Measurements from ENCODE around the gene PHACTR2.
"Not testable (repeated sequence)": the region's sequence is repeated elsewhere in the genome, so short reads cannot be mapped to it uniquely, and the experiment has no call there.

Gene PHACTR2

DNA sequence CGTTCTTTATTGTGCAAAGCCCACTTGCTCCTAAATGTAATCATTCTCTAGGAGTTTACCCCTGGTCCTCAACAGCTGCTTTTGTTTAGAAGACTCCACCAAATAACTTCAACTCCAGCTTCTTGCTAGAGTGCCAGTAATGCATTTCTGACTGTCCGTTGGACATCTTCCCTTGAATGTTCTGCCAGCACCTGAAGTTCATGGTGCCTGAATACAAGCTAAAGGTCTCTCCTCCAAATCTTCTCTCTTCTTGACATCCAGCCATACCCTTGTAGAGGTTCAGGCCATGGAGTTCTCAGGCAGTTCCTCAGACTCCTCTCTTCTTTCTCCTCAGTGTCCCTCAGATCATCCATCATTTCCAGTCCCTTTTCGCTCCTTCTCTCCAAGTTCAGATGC, 21.7 kb downstream of the PHACTR2 start:
- DNase-seq: no peak

DNA sequence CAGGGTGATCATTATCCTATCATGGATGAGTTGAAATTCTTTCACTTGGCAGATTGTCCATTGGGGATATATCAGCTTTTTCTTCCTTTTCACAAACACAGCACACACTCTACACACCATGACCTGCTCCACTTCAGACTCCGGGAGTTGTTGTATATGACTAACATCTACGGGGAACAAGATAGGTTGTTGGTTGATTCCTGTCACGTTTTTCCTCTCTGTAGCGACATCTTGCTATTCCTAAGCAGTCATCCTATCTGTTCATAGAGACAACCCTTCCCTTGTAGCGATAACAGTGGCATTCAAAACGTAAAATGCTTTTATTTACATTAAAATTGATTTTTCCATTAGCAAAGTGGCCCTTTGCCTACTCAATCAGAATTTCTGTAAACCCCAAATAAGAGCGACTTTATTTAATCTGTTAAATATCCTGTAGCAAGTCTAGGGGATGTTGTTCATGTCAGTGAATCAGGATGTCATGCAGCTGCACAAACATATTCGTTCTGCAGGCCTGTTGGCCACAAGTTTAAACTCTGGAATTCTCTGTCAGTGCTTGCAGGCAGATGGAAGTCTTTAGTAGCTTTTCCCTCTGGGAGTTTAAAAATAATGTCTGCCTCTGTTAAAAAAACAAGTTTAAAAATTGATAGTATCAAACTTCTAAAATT, 23.1 kb downstream of the PHACTR2 start:
- DNase-seq: no peak

DNA sequence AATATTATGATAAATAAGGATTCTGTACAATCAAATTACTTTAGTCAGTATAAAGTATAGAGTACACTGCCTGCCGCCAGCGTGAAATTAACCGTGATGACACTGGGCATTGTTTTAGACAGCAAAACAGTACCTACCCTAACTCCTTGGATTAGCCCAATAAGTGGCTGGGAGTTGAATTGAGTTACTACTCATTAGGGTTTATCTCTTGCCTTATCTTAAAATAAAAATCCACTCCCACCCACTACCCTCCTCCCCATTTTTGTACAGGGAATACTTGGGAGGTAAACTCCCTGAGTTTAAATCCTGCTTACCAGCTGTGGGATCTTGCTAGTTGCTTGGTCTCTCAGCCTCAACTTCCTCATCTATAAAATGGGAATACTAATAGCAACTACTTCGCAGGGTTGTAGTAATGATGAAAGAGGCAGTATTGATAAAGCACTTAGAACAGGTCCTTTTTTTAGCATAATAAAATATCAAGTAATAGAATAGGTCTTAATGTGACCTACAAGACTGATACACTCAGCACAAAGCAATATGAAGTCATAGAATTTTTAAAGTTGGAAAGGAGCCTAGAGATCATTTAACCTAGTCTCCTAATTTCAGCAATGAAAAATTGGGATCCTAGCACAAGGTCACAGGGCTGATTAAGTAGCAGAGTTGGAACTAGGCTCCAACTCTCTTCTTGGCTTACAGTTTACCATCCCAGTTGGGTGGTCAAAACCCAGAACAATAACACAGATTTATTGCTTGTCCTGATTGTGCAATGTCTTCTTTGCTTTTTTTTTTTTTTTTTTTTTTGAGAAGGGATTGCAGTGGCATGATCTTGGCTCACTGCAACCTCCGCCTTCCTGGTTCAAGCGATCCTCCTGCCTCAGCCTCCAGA, 23.8 kb downstream of the PHACTR2 start:
- DNase-seq: no peak

DNA sequence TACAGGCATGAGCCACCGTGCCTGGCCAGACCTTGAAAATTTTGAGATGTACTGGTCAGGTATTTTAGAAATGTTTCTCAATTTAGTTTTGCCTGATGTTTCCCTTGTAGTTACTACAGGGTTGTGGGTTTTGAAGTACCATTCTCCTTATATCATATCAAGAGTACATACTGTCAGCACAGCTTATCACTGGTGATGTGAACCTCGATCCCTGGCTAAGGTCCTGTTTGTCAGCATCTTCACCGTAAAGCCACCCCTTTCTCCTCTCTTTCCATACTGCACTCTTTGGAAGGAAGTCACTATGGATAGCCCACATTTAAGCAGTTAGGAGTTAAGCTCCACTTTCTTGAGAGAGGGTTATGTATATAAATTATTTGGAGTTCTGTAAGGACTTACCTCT, 27.8 kb downstream of the PHACTR2 start:
- DNase-seq: no peak

DNA sequence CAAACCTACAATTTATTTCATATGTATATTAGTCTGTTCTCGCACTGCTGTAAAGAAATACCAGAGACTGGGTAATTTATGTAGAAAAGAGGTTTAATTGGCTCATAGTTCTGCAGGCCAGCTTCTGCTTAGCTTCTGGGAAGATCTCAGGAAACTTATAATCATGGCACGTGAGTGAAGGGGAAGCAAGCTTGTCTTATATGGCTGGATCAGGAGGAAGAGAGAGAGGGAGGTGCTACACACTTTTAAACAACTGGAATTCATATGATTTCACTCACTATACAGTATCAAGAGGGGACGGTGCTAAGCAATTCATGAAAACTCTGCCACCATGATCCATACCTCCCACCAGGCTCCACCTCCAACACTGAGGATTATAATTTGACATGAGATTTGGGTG, 29.9 kb downstream of the PHACTR2 start:
- DNase-seq: no peak

DNA sequence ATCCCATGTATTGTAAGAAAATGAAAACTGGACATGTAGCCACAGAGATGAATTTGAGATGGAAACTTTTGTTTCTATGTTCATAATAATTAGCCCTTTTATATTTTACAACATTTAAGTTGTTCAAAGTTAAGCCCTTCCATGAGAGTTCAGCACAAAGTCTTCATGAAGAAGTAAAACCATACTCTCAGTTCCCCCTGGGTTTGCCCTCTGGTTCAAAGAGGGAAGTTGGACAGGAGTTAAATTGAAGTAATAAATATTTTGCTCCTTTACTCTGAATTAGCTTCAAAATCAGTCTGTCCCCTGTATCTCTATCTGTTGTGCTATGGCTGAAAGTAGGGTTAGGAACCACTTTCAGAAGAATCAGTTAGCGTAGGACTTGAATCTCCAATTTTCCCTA, 31.1 kb downstream of the PHACTR2 start:
- no peak for DNase-seq

DNA sequence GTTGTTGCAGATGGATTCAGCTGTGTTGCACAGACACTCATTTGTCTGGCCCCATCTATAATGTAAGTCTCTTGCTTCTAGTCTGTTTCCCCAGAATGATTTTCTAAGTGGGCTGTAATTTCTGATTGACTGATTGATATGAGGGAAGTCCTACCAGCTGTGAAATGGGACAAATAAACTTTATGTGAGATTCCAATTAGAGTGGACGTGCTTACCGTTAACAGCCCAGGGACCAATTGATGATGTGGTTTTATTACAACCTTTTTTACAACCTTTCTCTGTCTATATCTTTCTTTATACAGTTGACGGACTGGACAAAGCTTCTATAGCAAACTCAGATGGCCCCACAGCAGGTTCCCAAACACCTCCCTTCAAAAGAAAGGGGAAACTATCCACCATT, 33.9 kb downstream of the PHACTR2 start:
- DNase-seq: no peak

DNA sequence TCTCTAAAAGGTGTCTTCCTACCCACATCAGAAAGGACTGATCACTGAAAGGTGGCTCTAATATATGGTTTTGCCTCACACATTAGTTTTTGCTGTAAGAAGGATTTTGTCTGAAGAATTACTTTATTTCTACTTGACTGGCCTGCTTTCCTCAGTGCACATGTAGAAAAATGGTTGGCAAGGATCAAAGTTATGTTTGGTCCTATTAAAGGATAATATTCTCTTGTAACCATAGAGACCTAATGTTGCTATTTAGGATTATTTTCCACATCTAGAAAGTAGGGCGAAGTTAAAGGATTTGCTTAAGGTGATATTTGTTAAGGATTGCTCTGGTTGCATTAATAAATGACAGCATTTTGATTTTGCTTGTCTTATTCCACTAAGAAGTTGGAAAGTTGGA, 40.7 kb downstream of the PHACTR2 start:
- DNase-seq: no peak

DNA sequence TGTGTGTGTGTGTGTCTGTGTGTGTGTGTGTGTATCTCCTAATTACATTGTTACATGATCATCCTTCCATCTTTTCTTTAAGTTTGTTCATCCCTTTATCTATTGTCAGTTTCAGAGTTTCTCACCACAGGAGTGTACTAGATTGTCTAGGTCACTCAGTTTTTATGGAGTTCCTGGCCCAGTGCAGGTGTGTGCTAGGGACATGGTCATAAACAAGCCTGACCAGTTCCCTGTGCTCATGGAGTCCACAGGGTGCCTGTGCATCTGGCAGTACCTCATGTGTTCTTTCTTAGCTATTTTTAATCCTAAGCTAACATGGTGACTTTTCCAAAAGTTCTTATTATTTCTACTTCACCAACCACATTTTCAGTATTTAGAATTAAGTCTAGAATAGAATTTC, 43.9 kb downstream of the PHACTR2 start:
- no peak for DNase-seq

DNA sequence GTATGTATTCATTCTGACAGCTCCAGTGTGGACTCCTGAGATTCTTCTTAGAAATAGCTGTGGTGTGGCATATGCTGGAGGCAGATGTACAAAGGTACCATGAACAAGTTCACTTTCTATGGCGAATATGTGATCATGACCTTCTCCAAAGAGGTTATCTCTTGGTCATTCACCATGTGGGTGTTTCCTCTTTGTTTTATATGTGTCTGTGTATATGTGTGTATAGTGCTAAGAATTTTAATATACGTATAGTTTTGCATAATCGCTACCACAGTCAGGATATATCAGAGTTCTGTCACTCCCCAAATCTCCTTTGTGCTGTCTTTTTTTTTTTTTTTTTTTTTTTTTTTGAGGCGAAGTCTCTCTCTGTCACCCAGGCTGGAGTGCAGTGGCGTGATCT, 47.1 kb downstream of the PHACTR2 start:
- no peak for DNase-seq

DNA sequence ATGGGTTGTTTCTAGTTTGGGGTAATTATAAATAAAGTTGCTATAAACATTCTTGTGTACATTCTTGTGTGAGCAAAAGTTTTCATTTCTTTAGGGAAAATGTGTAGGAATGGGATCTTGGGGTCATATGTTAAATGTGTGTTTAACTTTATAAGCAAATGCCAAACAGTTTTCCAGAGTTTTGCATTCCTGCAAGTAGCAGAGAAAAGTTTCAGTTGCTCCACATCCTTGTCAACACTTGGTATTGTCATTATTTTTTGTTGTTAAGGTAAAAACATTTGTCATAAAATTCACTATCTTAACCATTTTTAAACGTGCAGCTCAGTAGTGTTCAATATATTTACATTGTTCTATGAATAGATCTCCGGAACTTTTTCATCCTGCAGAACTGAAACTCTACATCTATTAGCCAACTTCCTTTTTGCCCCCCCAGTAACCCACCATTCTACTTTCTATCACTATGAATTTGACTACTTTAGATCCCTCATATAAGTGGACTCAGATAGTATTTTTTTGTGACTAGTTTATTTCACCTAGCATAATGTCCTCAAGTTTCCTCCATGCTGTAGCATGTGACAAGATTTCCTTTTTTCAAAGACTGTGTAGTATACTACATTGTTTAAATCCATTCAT, 48.4 kb downstream of the PHACTR2 start:
- no peak for DNase-seq

DNA sequence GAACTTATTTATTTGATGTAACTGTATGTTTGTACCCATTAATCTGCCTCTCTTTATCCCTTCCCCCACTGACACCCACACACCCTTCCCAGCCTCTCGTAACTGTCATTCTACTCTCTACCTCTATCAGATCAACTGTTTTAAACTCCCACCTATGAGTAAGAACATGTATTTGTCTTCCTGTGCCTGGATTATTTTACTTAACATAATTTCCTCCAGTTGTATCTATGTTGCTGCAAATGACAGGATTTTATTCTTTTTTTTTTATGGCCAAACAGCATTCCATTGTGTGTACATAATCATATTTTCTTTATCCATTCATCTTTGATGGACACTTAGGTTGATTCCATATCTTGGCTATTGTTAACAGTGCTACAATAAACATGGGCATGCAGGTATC, 49.3 kb downstream of the PHACTR2 start:
- DNase-seq: no peak

DNA sequence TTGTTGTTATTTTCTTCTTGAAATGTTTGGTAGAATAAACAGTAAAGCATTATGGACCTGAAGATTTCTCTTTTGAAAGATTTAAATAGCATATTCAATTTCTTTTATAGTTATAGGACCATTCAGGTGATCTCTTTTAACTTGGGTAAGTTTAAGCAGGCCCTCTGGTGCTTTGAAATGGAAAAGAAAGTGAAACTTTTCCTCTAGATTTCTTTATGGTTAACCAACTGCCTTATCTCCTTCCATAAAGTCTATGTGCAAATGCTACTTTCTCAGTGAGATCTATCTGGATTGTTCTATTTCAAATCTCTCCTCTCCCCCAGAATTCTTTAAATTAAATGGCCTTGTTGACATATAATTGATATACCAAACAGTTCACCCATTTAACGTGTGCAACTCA, 54.0 kb downstream of the PHACTR2 start:
- no peak for DNase-seq

DNA sequence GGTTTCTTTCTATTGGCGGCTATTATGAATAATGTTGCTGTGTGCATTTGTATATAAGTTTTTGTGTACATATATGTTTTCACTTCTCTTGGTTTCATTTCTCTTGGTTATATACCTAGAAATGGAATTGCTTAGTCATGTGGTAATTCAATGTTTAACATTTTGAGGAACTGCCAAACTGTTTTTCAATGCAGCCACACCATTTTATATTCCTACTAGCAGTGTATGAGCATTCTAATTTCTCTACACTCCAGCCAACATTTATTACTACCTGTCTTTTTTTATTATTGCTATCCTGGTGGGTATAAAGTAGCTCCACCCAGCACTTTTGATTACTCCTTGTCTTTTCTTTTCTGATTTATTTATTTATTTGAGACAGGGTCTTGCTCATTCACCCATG, 54.8 kb downstream of the PHACTR2 start:
- DNase-seq: no peak

DNA sequence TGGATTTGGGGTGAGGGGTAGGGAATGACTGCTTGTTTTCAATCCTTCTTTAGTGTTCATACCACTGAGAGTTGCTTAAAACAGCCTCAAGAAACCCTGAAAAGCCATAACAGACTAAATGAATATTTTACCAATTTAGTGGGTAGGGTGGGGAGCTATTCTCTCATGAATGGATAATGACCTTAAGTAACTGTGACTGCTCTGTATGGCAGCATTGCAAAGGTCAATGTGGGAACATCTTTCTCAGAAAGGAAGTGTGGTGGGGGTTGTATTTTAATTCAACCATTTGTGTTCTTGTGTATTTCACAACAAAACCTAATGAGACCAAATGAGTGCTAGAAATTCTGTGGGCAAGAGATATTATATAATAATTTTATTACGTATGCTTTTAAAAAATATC, 55.7 kb downstream of the PHACTR2 start:
- DNase-seq: no peak

DNA sequence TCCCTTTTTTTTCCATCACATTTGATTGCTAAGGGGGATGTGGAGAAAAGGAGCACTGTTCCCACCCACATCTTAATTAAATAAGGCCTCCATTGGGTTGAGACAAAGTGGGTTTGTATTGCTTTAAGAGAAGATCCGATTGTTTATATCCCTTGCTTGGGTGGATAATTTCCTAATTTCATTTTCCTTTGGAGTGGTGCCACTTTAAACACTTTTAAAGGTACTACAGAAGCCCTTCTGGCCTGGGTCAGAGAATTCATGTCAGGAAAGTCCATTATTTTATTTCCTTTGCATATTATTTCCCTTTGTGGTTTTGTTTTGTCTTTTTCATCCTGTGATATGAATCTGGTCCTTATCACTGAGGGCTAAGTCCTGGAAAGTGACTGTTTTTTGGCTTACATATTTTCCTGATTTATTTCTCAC, 56.9 kb downstream of the PHACTR2 start:
- no peak for DNase-seq

DNA sequence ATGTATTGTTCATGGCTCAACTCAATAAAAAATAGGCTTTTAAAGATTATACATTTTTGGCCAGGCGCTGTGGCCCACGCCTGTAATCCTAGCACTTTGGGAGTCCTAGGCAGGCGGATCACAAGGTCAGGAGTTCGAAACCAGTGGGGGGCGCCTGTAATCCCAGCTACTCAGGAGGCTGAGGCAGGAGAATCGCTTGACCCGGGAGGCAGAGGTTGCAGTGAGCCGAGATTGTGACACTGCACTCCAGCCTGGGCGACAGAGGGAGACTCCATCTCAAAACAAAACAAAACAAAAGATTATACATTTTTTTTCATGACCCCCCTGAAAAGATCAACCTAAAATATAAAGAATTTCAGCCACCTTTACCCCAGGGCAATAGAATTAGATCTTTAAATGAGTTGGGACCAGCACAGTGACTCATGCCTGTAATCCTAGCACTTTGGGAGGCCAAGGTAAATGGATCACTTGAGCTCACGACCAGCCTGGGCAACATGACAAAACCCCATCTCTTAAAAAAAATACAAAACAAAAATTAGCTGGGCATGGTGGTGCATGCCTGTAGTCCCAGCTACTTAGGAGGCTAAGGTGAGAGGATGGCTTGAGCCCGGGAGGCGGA, 60.4 kb downstream of the PHACTR2 start:
- DNase-seq: not testable (repeated sequence)

DNA sequence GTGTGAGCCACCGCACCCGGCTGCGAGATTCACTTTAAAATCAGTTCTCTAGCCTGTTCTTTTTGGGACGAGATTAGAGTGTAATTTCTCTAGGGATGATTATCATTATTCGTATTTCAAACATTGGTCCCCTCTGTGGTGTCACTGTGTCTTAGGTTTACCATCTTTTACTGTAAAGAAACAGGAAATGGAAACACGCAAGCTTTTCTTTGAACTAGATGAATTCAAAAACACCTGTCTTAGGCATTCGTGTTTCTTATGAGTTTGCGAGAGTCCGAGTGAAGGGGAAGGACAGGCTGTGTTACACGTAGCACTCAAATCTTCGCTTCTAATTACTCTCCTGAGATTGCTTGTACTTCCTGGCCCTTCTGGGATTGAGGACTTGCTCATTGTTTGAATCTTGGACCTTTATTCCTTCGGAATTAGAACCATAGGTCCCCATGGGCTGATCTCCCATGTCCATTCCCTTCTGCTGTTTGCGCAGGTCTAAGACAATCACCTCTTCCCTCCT, 61.6 kb downstream of the PHACTR2 start:
- peak in 1 of 5 donors; percentile 4 for DNase-seq

DNA sequence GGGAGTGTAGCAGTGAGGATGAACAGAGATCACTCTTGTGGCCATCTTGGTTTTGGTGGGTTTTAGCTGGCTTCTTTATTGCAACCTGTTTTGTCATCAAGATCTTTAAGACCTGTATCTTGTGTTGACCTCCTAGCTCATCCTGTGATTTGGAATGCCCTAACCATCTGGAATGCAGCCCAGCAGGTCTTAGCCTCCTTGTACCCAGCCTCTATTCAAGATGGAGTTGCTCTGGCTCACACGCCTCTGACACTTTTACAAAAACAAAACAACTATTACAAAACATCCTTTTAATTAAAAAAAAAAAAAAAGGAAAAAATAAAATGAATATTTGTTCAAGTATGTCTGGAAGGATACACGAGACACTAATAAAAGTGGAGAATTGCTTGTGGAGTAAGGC, 62.4 kb downstream of the PHACTR2 start:
- no peak for DNase-seq

DNA sequence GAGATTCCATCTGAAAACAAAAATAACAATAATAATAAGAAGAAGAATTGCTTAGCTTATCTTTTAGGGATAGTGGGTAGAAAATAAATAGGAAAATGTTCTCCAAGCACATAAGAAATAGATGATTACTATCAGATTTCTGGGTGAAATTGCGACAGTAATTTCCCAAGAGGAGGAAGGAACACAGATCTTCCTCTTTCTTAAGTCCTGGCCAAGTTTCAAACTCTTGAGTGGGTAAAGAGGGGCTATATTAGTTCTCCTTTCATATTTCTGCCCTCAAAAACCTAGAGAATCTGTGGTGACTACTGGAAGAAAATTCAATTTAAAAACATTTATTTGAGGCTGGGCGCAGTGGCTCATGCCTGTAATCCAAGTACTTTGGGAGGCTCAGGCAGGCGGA, 63.7 kb downstream of the PHACTR2 start:
- DNase-seq: no peak

DNA sequence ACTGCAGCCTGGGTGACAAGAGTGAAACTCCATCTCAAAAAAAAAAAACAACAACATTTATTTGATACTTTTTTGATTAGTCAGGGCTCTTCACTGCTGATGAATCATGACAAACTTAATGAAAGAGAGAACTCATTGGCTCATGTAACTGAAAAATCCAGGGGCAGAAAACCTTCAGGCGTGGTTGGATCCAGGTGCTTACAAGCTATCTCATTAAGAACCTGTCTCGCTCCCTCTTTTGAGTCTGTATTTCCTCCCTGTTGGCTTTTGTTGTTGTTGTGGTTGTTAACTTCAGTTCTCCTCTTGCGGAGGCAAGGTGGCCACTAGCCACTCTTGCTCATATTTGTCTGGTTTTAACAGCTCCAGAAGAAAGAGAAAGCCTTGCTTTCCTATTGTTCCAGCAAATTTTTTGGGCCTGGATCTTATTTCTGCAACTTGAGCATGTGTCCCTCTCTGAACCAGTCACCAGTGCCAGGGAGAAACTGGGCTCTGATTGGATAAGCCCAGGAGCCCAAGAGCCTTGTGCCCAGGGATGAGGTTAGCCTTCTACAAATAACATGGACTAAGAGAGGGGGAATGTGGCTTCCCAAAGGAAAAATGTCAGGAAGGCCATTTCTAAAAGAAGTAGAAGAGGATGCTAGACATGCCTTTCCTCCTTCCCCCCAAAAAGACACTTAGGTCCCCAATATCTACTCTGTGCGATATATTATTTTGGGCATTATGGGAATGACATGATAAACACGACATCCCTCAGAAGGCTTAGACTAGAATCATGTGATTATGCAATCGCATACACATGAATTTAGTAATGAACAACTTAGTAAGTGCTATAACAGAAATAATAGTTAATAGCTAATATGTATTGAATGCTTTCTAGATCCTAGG, 64.5 kb downstream of the PHACTR2 start:
- no peak for DNase-seq

DNA sequence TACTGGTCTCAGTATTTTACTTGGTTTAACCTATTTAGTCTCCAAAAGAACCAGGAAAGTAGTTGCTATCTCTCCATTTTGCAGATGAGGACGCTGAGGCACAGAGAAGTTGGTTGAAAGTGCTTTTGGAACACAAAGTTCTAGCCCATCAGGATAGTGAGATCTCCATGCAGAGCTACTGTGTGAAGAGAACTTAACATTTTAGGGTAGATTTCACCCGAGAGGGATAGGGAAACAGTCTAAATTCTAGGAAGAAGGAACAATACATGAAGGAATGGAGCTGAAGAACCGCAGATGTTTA, 65.1 kb downstream of the PHACTR2 start:
- DNase-seq: no peak
